Activated T-helper 17 cell treated with anti-CD3 and anti-CD28 coated beads, Interleukin-2, amount 50 U/mL, for 72 hours (primary cell): ENCODE results near the gene CSNK1A1. TPM values are rescaled to one million over a fixed set of nuclear protein-coding genes. Genes with fewer than 3 reads are reported as not detected.
A peak's percentile ranks its signal among the peaks of the same experiment; 100 is the strongest.

Experiments used
- ATAC-seq: fragments of 150-1000 bp; cut with Tn5 transposase; replicated peaks from 2 replicates; pipeline ENCODE4 v1.10.0; 2021; ENCODE audit warnings: mild to moderate bottlenecking, moderate library complexity
- H3K27ac Mint-ChIP-seq: one replicate; pipeline ENCODE4 v1.8.0; 2022; ENCODE audit warnings: mixed read lengths
- H3K27me3 Mint-ChIP-seq: one replicate; pipeline ENCODE4 v1.8.0; 2022; ENCODE audit warnings: mixed read lengths
- H3K36me3 Mint-ChIP-seq: one replicate; pipeline ENCODE4 v1.8.0; 2022; ENCODE audit warnings: low read depth, mild to moderate bottlenecking, mixed read lengths
- H3K4me1 Mint-ChIP-seq: one replicate; pipeline ENCODE4 v1.8.0; 2022; ENCODE audit warnings: mixed read lengths
- H3K4me3 Mint-ChIP-seq: one replicate; pipeline ENCODE4 v1.8.0; 2022; ENCODE audit warnings: mild to moderate bottlenecking, mixed read lengths
- H3K9me3 Mint-ChIP-seq: one replicate; pipeline ENCODE4 v1.8.0; 2022; ENCODE audit warnings: mixed read lengths
- total RNA-seq, 2 donors: library from RNA; stranded (reverse); gene quantifications; one replicate each; pipeline ENCODE4 v1.2.3, GENCODE V29; 2022

Gene CSNK1A1
- total RNA-seq, 2 donors from 2014 or later = 167 to 175 TPM

GRCh38 chr5:149497357-149497756 is 53.9 kb downstream of the CSNK1A1 start:
- peaks cover 94% of the 10 kb centered on the region for H3K36me3 Mint-ChIP-seq
- H3K27ac Mint-ChIP-seq = peak overlapping the region; percentile 28
- peaks cover 5% of the 10 kb centered on the region for H3K4me1 Mint-ChIP-seq

GRCh38 chr5:149496917-149497316 is 54.3 kb downstream of the CSNK1A1 start:
- Mint-ChIP-seq H3K27ac (no peak overlapping the region), H3K4me1 (peaks cover 5% of the 10 kb centered on the region), H3K4me3 (no peak overlapping the region), H3K27me3 (no peaks in the 10 kb centered on the region), H3K36me3 (peaks cover 90% of the 10 kb centered on the region), H3K9me3 (no peaks in the 10 kb centered on the region)
- ATAC-seq = no peak

More at GRCh38 chr5:149497357-149497756, 53.9 kb downstream of the CSNK1A1 start:
- ATAC-seq = no peak
- H3K4me3 Mint-ChIP-seq = no peak overlapping the region
- H3K9me3 Mint-ChIP-seq = no peaks in the 10 kb centered on the region
- H3K27me3 Mint-ChIP-seq = no peaks in the 10 kb centered on the region

- Mint-ChIP-seq H3K4me3 (no peak overlapping the region), H3K9me3 (no peaks in the 10 kb centered on the region), H3K4me1 (peaks cover 5% of the 10 kb centered on the region), H3K27ac (peak overlapping the region; percentile 36), H3K27me3 (no peaks in the 10 kb centered on the region), H3K36me3 (peaks cover 82% of the 10 kb centered on the region)
- ATAC-seq = no peak
Observed at GRCh38 chr5:149496166-149496565, 55.1 kb downstream of the CSNK1A1 start.

GRCh38 chr5:149495673-149496072 is 55.6 kb downstream of the CSNK1A1 start:
- Mint-ChIP-seq H3K4me1 (peaks cover 5% of the 10 kb centered on the region), H3K9me3 (no peaks in the 10 kb centered on the region), H3K27me3 (no peaks in the 10 kb centered on the region), H3K27ac (peak overlapping the region; percentile 36), H3K4me3 (no peak overlapping the region), H3K36me3 (peaks cover 77% of the 10 kb centered on the region)
- ATAC-seq = no peak

GRCh38 chr5:149493316-149493715 is 57.9 kb downstream of the CSNK1A1 start:
- no peak for ATAC-seq
- H3K4me3 Mint-ChIP-seq = no peak overlapping the region
- H3K27me3 Mint-ChIP-seq = no peaks in the 10 kb centered on the region
- H3K36me3 Mint-ChIP-seq = peaks cover 59% of the 10 kb centered on the region
- H3K9me3 Mint-ChIP-seq = no peaks in the 10 kb centered on the region
- peaks cover 5% of the 10 kb centered on the region for H3K4me1 Mint-ChIP-seq
- H3K27ac Mint-ChIP-seq = no peak overlapping the region

- Mint-ChIP-seq H3K36me3 (peaks cover 53% of the 10 kb centered on the region), H3K27me3 (no peaks in the 10 kb centered on the region), H3K4me3 (no peak overlapping the region), H3K27ac (no peak overlapping the region), H3K4me1 (peaks cover 5% of the 10 kb centered on the region), H3K9me3 (no peaks in the 10 kb centered on the region)
- no peak for ATAC-seq
Observed at GRCh38 chr5:149492781-149493180, 58.5 kb downstream of the CSNK1A1 start.

GRCh38 chr5:149490599-149491485 is 60.4 kb downstream of the CSNK1A1 start:
- peaks cover 6% of the 10 kb centered on the region for H3K4me1 Mint-ChIP-seq
- no peak for ATAC-seq
- H3K9me3 Mint-ChIP-seq = no peaks in the 10 kb centered on the region
- H3K4me3 Mint-ChIP-seq = no peak overlapping the region
- peak overlapping the region; percentile 58 for H3K27ac Mint-ChIP-seq
- H3K27me3 Mint-ChIP-seq = no peaks in the 10 kb centered on the region
- H3K36me3 Mint-ChIP-seq = peaks cover 34% of the 10 kb centered on the region

- H3K4me3 Mint-ChIP-seq = no peak overlapping the region
- peaks cover 22% of the 10 kb centered on the region for H3K36me3 Mint-ChIP-seq
- peaks cover 6% of the 10 kb centered on the region for H3K4me1 Mint-ChIP-seq
- H3K9me3 Mint-ChIP-seq = no peaks in the 10 kb centered on the region
- no peaks in the 10 kb centered on the region for H3K27me3 Mint-ChIP-seq
- no peak overlapping the region for H3K27ac Mint-ChIP-seq
- ATAC-seq = no peak
Observed at GRCh38 chr5:149489605-149490037, 61.6 kb downstream of the CSNK1A1 start.

- no peaks in the 10 kb centered on the region for H3K9me3 Mint-ChIP-seq
- H3K4me3 Mint-ChIP-seq = no peak overlapping the region
- H3K27ac Mint-ChIP-seq = no peak overlapping the region
- peaks cover 13% of the 10 kb centered on the region for H3K36me3 Mint-ChIP-seq
- no peak for ATAC-seq
- H3K27me3 Mint-ChIP-seq = no peaks in the 10 kb centered on the region
- H3K4me1 Mint-ChIP-seq = peaks cover 6% of the 10 kb centered on the region
Observed at GRCh38 chr5:149488645-149489306, 62.5 kb downstream of the CSNK1A1 start.

GRCh38 chr5:149487672-149488071 is 63.6 kb downstream of the CSNK1A1 start:
- Mint-ChIP-seq H3K4me3 (no peak overlapping the region), H3K27ac (no peak overlapping the region), H3K27me3 (no peaks in the 10 kb centered on the region), H3K9me3 (no peaks in the 10 kb centered on the region), H3K36me3 (peaks cover 2% of the 10 kb centered on the region), H3K4me1 (peaks cover 6% of the 10 kb centered on the region)
- no peak for ATAC-seq

GRCh38 chr5:149486726-149487635 is 64.3 kb downstream of the CSNK1A1 start:
- H3K27me3 Mint-ChIP-seq = peaks cover 2% of the 10 kb centered on the region
- no peaks in the 10 kb centered on the region for H3K9me3 Mint-ChIP-seq
- no peak overlapping the region for H3K27ac Mint-ChIP-seq
- no peak overlapping the region for H3K4me3 Mint-ChIP-seq
- no peaks in the 10 kb centered on the region for H3K36me3 Mint-ChIP-seq
- peaks cover 6% of the 10 kb centered on the region for H3K4me1 Mint-ChIP-seq
- no peak for ATAC-seq

GRCh38 chr5:149485655-149486615 is 65.3 kb downstream of the CSNK1A1 start:
- peak; percentile 62 for ATAC-seq
- Mint-ChIP-seq H3K4me3 (no peak overlapping the region), H3K27me3 (peaks cover 6% of the 10 kb centered on the region), H3K9me3 (no peaks in the 10 kb centered on the region), H3K4me1 (peaks cover 6% of the 10 kb centered on the region), H3K27ac (peak overlapping the region; percentile 48), H3K36me3 (no peaks in the 10 kb centered on the region)

- no peak overlapping the region for H3K27ac Mint-ChIP-seq
Observed at GRCh38 chr5:149481485-149481884, 69.8 kb downstream of the CSNK1A1 start.

More at GRCh38 chr5:149481485-149481884, 69.8 kb downstream of the CSNK1A1 start:
- Mint-ChIP-seq H3K36me3 (no peaks in the 10 kb centered on the region), H3K9me3 (no peaks in the 10 kb centered on the region), H3K27me3 (peaks cover 6% of the 10 kb centered on the region), H3K4me1 (peaks cover 5% of the 10 kb centered on the region), H3K4me3 (no peak overlapping the region)
- ATAC-seq = no peak
